Glutamatergic neuron (in vitro differentiated cells): ENCODE measurements around the gene PCDHGB3. TPM values are rescaled to one million over a fixed set of nuclear protein-coding genes. Genes with fewer than 3 reads are reported as not detected.
"Not testable (repeated sequence)": the region's sequence is repeated elsewhere in the genome, so short reads cannot be mapped to it uniquely, and the experiment has no call there.

ENCODE experiments used
- DNase-seq: peaks from one replicate; pipeline ENCODE4 v3.0.0; 2022
- H3K27ac Mint-ChIP-seq: one replicate; pipeline ENCODE4 v1.8.0; 2020; ENCODE audit warnings: mild to moderate bottlenecking, mixed read lengths, inconsistent platforms; ENCODE audit not compliant: unreplicated experiment
- H3K27me3 Mint-ChIP-seq: one replicate; pipeline ENCODE4 v1.8.0; 2020; ENCODE audit warnings: mild to moderate bottlenecking, moderate library complexity, mixed read lengths, inconsistent platforms; ENCODE audit not compliant: unreplicated experiment
- H3K36me3 Mint-ChIP-seq: one replicate; pipeline ENCODE4 v1.8.0; 2020; ENCODE audit warnings: mild to moderate bottlenecking, mixed read lengths, inconsistent platforms; ENCODE audit not compliant: unreplicated experiment
- H3K4me1 Mint-ChIP-seq: one replicate; pipeline ENCODE4 v1.8.0; 2020; ENCODE audit warnings: mild to moderate bottlenecking, low read depth, mixed read lengths, inconsistent platforms; ENCODE audit not compliant: unreplicated experiment
- H3K4me3 Mint-ChIP-seq: one replicate; pipeline ENCODE4 v1.8.0; 2020; ENCODE audit warnings: mild to moderate bottlenecking, mixed read lengths, inconsistent platforms; ENCODE audit not compliant: unreplicated experiment
- H3K9me3 Mint-ChIP-seq: one replicate; pipeline ENCODE4 v1.8.0; 2020; ENCODE audit warnings: mild to moderate bottlenecking, moderate library complexity, mixed read lengths, inconsistent platforms; ENCODE audit not compliant: unreplicated experiment
- CTCF ChIP-seq: fragments of 200-600 bp; sonication (generic); IDR thresholded peaks from one replicate; pipeline ENCODE4 v1.5.0; 2021; ENCODE audit not compliant: partially characterized antibody, unreplicated experiment
- total RNA-seq: library from RNA; stranded (reverse); fragmentation: NEBNext Ultra II Directional; extraction: Animal tissue kit (Norgen Biotek cat#: 25700); gene quantifications from one replicate; pipeline ENCODE4 v1.2.1, GENCODE V29; 2021; ENCODE audit not compliant: unreplicated experiment

The PCDHGB3 gene
- total RNA-seq, 1 donor from 2014 or later = 6.2 TPM

GRCh38 chr5:141343242-141343952 lies 26.6 kb upstream of the PCDHGB3 start, which contains the start of gene PCDHGA3:
Gene PCDHGA3, plus strand, starts transcription at chr5:141343829. Its CDS starts 205 bp downstream, at chr5:141344034.
- DNase-seq = no peak
- peaks cover 58% of the 10 kb centered on the region for H3K36me3 Mint-ChIP-seq
- TF ChIP-seq CTCF = no peak
- H3K4me1 Mint-ChIP-seq = no peaks in the 10 kb centered on the region
- peaks cover 3% of the 10 kb centered on the region for H3K27me3 Mint-ChIP-seq
- H3K4me3 Mint-ChIP-seq = peak within 1 kb of the TSS; percentile 81
- peaks cover 22% of the 10 kb centered on the region for H3K9me3 Mint-ChIP-seq
- H3K27ac Mint-ChIP-seq = peak within 1 kb of the TSS; percentile 78

GRCh38 chr5:141343953-141344463 lies 26.0 kb upstream of the PCDHGB3 start:
- no peak for DNase-seq
- Mint-ChIP-seq H3K27ac (peak overlapping the region; percentile 78), H3K4me1 (no peaks in the 10 kb centered on the region), H3K9me3 (peaks cover 19% of the 10 kb centered on the region), H3K27me3 (peaks cover 1% of the 10 kb centered on the region), H3K36me3 (peaks cover 59% of the 10 kb centered on the region), H3K4me3 (peak overlapping the region; percentile 81)
- TF ChIP-seq CTCF = no peak

- Mint-ChIP-seq H3K4me3 (no peak overlapping the region), H3K4me1 (no peaks in the 10 kb centered on the region), H3K9me3 (peaks cover 19% of the 10 kb centered on the region), H3K27me3 (peaks cover 1% of the 10 kb centered on the region), H3K27ac (no peak overlapping the region), H3K36me3 (peaks cover 67% of the 10 kb centered on the region)
- TF ChIP-seq CTCF = no peak
- DNase-seq = no peak
Measured at GRCh38 chr5:141345327-141345726, 24.7 kb upstream of the PCDHGB3 start.

GRCh38 chr5:141346017-141346416 lies 24.0 kb upstream of the PCDHGB3 start:
- peaks cover 19% of the 10 kb centered on the region for H3K9me3 Mint-ChIP-seq
- peaks cover 67% of the 10 kb centered on the region for H3K36me3 Mint-ChIP-seq
- H3K27ac Mint-ChIP-seq, H3K4me1 Mint-ChIP-seq, DNase-seq, H3K4me3 Mint-ChIP-seq, H3K27me3 Mint-ChIP-seq: not testable (repeated sequence)

- Mint-ChIP-seq H3K4me3 (peak within 1 kb of the TSS; percentile 69), H3K27ac (no peak within 1 kb of the TSS), H3K27me3 (peaks cover 7% of the 10 kb centered on the region), H3K4me1 (no peaks in the 10 kb centered on the region), H3K36me3 (peaks cover 59% of the 10 kb centered on the region), H3K9me3 (peaks cover 21% of the 10 kb centered on the region)
- peak; percentile 39 for DNase-seq
- no peak for TF ChIP-seq CTCF
Measured at GRCh38 chr5:141349917-141350619, 20.0 kb upstream of the PCDHGB3 start, which contains the start of gene PCDHGB1. Gene PCDHGB1, plus strand, starts transcription at chr5:141350099. Its CDS starts 162 bp downstream, at chr5:141350261.
